CD4-positive, alpha-beta T cell treated with Interleukin-15 for 1 hour (primary cell): ENCODE measurements around the gene USP16.

Source experiments
- DNase-seq: peaks from one replicate; pipeline ENCODE4 v3.0.0-alpha.2; 2020

Gene USP16

DNA sequence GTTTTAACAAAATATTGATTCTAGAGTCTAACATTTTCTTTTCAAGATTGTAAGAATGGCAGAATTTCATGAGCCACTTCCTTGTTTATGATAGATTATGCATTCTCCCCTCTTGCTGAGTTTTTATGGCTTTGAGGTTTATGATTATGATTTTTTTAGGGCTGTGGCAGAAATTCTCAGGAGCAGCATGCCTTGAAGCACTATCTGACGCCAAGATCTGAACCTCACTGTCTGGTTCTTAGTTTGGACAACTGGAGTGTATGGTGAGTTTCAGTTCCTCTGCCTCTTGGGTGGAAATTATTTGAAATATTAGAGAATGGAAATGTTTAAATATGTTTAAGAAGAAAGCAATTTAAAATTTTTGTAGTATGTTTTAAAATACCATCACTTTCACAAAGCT lies 10.2 kb downstream of the USP16 start:
- DNase-seq: no peak

DNA sequence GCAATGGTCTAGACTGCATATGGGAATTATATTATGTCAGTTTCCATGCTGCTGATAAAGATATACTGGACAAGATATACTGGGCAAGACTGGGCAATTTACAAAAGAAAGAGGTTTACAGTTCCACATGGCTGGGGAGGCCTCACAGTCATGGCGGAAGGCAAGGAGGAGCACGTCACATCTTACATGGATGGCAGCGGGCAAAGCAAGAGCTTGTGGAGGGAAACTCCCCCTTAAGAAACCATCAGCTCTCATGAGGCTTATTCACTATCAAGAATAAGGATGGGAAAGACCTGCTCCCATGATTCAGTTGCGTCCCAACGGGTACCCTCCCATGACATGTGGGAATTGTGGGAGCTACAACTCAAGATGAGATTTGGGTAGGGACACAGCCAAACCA lies 27.8 kb downstream of the USP16 start:
- no peak for DNase-seq

DNA sequence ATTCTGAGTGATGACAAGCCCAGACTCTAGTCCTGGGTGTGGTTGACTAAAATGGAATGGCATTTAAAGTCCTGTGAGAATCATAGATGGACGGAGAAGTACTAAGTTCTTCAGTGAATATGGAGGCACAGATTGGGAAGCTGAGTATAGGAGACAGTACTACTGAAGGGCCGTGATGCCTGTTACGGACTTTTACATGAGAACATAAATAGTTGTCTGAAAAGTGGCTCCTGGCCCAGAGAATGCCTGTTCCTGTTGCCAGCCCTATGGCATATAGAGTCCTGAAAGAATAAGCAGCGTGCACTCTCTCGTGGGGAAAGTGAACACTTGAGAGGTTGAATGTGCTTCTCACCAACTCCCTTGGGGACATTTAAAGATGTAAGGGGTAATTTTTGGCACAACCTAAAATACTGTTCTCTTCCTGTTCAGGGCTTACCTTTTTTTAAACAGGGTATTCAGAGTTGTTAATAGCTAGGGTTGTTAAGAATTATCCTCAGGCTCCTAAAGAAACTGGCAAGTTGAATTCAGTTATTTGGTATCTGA lies 28.6 kb downstream of the USP16 start:
- no peak for DNase-seq

GRCh38 chr21:29053656-29054055 lies 29.2 kb downstream of the USP16 start:
- no peak for DNase-seq

GRCh38 chr21:29055080-29055479 lies 30.6 kb downstream of the USP16 start:
- DNase-seq: no peak

DNA sequence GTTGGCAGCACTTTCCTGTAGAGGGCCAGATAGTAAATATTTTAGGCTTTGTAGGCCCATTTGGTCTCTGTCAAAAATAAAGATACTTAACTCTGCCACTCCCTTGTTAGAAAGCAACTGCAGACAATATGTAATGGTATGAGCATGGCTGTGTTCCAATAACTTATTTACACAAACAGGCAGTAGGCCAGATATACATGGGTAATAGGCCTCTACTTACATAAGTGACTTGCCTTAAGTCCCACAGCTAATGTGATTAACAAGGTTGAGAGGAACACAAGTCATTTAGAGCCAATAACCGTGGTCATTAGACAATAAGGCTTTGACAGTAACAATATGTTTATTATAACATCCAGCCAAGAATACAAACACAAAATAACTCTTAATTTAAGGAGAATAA lies 31.5 kb downstream of the USP16 start:
- DNase-seq: no peak

- DNase-seq: no peak
These were observed 32.1 kb downstream of the USP16 start for GRCh38 chr21:29056538-29057050.

DNA sequence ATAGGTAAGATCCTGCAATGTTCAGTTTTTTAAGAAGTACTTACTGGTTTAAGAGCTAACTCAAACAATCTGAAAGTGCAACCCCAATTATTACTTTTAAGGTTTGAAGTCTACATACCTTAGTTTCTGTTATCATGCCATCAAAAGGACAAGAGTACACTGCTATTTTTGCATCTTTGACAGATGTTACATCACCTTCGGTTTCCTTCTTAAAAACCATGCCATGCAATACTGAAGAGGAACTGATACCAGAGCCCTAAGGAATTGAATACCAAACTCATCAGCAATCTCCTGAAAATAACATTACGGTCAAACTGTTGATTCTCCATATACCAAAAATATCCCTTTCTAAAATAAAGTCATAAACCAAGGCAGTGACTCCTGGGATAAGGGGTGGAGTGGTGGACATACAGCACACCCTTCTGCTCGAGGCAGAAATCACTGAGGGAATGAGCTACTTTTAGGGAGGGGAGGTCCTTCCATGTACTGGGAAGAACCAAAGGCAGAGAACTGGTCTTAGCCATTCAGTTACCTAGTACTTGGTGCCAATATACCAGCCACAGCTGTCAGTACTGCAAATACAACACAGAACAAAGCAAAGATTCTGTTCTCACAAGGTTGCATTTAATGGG lies 40.5 kb downstream of the USP16 start:
- no peak for DNase-seq

DNA sequence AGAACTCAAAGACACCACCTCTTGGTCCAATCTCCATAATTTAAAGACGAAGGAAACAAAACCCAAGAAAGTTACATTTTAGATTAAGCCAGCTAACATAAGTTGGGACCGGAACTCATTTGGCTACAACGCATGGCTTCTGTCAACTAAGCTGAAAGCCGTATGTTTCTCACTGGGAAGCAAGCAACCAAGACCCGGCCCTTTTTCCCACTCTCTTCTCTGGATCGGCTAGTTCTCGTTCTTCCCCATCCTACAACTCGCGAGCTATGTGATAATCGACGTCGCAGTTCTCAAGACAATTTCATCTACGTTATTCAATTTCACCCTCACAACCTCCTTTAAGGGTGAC lies 48.4 kb downstream of the USP16 start:
- no peak for DNase-seq

DNA sequence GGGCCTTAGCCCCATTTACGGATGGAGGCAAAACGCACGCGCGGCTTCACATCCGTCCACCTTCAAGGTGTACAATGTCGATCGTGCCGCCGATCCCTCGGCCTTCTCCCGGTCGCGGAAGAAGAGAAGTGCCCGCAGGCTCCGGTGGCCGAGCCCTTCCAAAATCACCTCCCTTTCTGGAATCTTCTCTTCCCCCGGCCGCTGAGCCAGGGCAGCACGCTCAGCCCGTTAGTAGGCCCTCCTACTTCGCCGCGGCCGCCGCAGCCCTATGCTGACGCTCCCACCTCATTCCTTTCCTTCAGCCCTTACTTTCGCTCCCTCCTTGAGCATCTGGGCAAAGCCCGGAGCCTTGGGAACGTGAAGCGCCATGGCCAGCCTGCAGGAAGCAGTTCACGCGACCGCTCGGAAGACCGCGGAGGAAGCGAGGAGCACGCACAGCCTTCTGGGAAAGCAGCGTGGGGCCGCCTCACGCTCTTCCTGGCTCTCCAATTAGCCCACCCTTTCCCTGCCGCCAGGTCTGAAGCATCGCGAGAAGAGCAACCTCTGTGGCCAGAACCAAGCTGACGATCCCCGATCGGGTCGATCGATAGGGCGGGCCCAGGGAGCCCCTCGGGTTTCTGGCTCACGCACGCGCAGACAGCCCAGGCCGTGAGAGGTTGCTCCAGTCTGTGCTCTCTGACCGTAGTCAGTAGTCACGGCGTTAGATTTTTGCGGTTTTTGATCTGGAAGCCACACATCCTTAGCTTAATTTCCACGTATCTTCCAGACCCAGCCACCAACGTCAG lies 48.9 kb downstream of the USP16 start, which contains the start of gene CCT8:
Gene CCT8 (minus strand): TSS at position 427 of the 785 bp plus-strand sequence. CDS start 58 bp downstream, at position 369.
- peak; percentile 99 for DNase-seq

GRCh38 chr21:29074007-29074376 lies 49.5 kb downstream of the USP16 start:
- DNase-seq: no peak

- DNase-seq: no peak
These were observed 50.3 kb downstream of the USP16 start for GRCh38 chr21:29074783-29075182.

- no peak for DNase-seq
These were observed 51.4 kb downstream of the USP16 start for GRCh38 chr21:29075706-29076466.

- peak; percentile 93 for DNase-seq
These were observed 52.5 kb downstream of the USP16 start for GRCh38 chr21:29076731-29077640.

- no peak for DNase-seq
These were observed 53.2 kb downstream of the USP16 start for GRCh38 chr21:29077651-29078090.

DNA sequence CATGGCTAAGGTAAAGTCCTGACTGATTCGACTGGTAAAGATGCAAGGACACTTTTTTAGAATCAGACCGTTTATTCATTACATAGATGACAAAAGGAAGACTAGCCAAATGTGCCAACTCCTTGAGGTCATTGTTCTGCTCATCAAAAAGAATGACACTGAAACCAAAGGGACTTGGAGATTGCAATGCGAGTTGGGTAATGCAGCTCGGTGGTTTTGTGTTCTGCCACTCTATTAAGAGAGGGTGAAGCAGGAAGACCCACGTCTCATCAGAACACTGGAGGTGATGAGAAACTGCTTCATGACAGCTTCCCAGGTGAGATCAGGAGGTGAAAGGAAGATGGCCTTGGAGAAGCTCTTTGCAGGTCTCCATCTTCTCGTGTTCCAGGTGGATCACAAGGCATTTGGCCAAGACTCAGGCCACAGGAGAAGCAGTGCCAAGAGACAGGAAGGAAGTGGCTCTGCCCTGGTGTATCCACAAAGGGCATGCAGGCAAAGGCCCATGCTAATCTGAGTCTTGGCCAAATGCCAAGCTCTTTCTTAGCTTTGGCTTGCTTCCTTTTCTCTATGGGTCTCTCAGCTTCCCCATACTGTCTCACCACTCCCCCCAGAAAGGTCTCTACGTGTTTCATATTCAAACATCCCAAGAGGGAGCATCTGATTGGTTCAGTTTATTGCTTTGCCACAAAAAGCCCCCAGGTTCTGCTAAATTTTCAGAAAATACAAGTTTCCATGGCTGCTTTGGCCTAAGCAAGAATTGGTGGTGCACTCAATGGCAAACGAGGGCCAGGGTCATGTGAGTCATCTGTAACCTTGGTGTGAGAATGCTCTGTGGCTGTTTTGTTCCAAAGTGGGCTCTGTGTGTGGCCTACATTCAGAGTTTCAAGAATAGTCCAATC lies 54.6 kb downstream of the USP16 start:
- DNase-seq: peak; percentile 63

- peak; percentile 37 for DNase-seq
These were observed 56.0 kb downstream of the USP16 start for GRCh38 chr21:29080454-29080941.

DNA sequence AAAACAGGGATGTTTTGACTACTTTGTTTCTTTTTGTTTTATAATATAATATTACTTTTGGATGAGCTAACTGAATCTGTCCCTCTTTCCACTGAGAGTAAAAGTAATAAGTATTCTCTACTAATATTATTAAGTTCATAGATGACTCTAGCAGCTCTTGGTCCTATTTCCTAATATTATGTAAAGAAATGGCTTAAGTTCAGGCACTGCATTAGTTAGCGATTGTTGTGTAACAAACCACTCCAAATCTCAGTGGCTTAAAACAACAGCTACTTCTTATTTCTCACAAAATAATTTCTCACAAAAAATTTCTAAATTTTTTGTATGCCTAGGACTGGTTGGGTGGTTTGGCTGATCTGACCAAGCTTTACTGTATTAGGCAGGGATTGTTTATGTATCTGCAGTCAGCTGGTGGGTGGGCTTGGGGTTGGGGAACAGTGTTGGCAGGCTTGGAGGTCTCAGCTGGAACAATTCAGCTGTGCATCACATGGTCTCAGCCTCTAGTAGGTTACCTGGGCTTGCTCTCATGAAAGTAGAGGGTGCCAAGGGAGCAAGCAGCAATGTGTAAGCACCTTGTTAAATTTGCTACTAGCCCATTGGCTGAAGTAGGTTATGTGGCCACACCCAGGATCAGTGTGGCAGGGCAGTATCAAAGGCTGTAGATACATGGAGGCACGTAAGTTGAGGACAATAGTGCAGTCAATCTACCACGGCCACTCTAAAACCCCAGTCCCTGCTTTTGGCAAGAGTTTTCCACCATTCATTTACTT lies 57.8 kb downstream of the USP16 start:
- no peak for DNase-seq

GRCh38 chr21:29083306-29083705 lies 58.8 kb downstream of the USP16 start:
- DNase-seq: no peak

DNA sequence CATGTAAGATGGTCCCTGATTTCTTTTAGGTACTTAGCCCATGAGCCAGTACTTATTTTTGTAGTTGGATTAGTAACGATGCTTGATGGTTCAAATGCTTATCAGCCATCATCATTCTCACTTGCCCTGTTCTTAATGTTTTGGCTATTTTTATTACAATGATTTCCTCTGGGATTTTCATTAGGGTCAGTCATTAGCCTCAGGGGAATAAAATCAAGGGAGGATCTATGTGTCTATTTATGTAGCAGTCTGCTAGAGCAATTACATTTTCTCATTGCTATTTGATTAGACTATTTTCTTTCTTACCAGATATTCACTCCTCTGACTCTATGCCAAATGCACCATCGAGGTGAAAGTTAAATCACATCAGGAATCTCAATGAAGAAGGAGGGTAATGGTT lies 59.9 kb downstream of the USP16 start:
- no peak for DNase-seq
